H1 (cell line): Measurements from ENCODE around the gene SLC26A8. TPM values are rescaled to one million over a fixed set of nuclear protein-coding genes. Genes with fewer than 3 reads are reported as not detected.

Source experiments
- CTCF ChIA-PET: fragments of 300-600 bp; sonication (Branson Sonifier 250); formaldehyde crosslinking; loops from one replicate; lab custom pipeline; 2021; ENCODE audit not compliant: partially characterized antibody; lab: Charles Lee
- POLR2A ChIA-PET: fragments of 300-600 bp; sonication (Branson Sonifier 250); formaldehyde crosslinking; loops from one replicate; lab custom pipeline; 2021; ENCODE audit warnings: inconsistent platforms; ENCODE audit not compliant: partially characterized antibody; lab: Charles Lee
- DNase-seq, 2 experiments: peaks; one replicate each; pipeline versions ENCODE4 v3.0.0 to v3.0.0-alpha.2; 2010 to 2022; ENCODE audit warnings: low spot score in 2 of 2, low read depth in 1 of 2, mixed read lengths in 1 of 2
- FAIRE-seq: peaks from 2 replicates; lab custom pipeline; 2011; peaks lifted over from hg19 to GRCh38; lab: Jason Lieb, UNC
- H2AFZ ChIP-seq: 2 replicates; pipeline ENCODE4 v1.8.1; 2012; ENCODE audit warnings: low read length, inconsistent platforms
- H2AK5ac ChIP-seq: 2 replicates; pipeline ENCODE4 v1.6.1; 2013; ENCODE audit warnings: low read depth, low read length
- H2BK120ac ChIP-seq: replicated peaks from 2 replicates; pipeline ENCODE3; 2013; ENCODE audit warnings: low read depth, low read length, inconsistent platforms
- H2BK12ac ChIP-seq: 2 replicates; pipeline ENCODE4 v1.6.1; 2013; ENCODE audit warnings: low read depth, low read length
- H2BK15ac ChIP-seq: 2 replicates; pipeline ENCODE4 v1.6.1; 2013; ENCODE audit warnings: low read length
- H2BK20ac ChIP-seq: 2 replicates; pipeline ENCODE4 v1.6.1; 2013; ENCODE audit warnings: low read length
- H2BK5ac ChIP-seq: 2 replicates; pipeline ENCODE4 v1.6.1; 2013; ENCODE audit warnings: low read depth, low read length
- H3K14ac ChIP-seq: 2 replicates; pipeline ENCODE4 v1.6.1; 2013; ENCODE audit warnings: inconsistent platforms; ENCODE audit not compliant: insufficient read length
- H3K18ac ChIP-seq: 2 replicates; pipeline ENCODE4 v1.6.1; 2013; ENCODE audit warnings: low read length; ENCODE audit errors: extremely low read depth
- H3K23ac ChIP-seq: 2 replicates; pipeline ENCODE4 v1.6.1; 2013; ENCODE audit warnings: inconsistent platforms; ENCODE audit not compliant: insufficient read length
- H3K23me2 ChIP-seq: 2 replicates; pipeline ENCODE4 v1.6.1; 2013; ENCODE audit warnings: low read depth, low read length
- H3K27ac ChIP-seq: 2 replicates; pipeline ENCODE4 v1.6.1; 2011; ENCODE audit warnings: low read depth, low read length, inconsistent platforms
- H3K27me3 ChIP-seq, 4 experiments: replicated peaks in 1 of 4; 1 replicate in 1 of 4; 2 replicates in 3 of 4; pipeline versions ENCODE4 v1.6.1 to v1.8.1; 2011 to 2013; ENCODE audit warnings: low read length in 3 of 4, mild to moderate bottlenecking in 3 of 4, inconsistent platforms in 2 of 4, mixed read lengths in 2 of 4, moderate library complexity in 1 of 4; ENCODE audit not compliant: control insufficient read depth in 3 of 4, insufficient read depth in 3 of 4; ENCODE audit errors: extremely low read depth in 1 of 4
- H3K36me3 ChIP-seq, 4 experiments: 2 replicates each; pipeline versions ENCODE4 v1.6.1 to v1.8.1; 2011 to 2013; ENCODE audit warnings: mild to moderate bottlenecking in 4 of 4, low read length in 3 of 4, moderate library complexity in 2 of 4, control low read depth in 1 of 4, inconsistent platforms in 1 of 4; ENCODE audit not compliant: insufficient read depth in 4 of 4, control insufficient read depth in 2 of 4
- H3K4ac ChIP-seq: replicated peaks from 2 replicates; pipeline ENCODE3; 2013; ENCODE audit warnings: low read length, low read depth, mixed read lengths, inconsistent platforms; ENCODE audit not compliant: insufficient read length
- H3K4me1 ChIP-seq, 4 experiments: replicated peaks in 1 of 4; 1 replicate in 1 of 4; 2 replicates in 3 of 4; pipeline versions ENCODE4 v1.6.1 to v1.8.1; 2011 to 2013; ENCODE audit warnings: low read length in 3 of 4, inconsistent platforms in 2 of 4, mixed read lengths in 1 of 4; ENCODE audit not compliant: insufficient read depth in 4 of 4, control insufficient read depth in 3 of 4
- H3K4me2 ChIP-seq, 2 experiments: 2 replicates each; pipeline versions ENCODE4 v1.6.1 to v1.8.1; 2011 to 2013; ENCODE audit warnings: low read depth in 2 of 2, low read length in 2 of 2, control low read depth in 1 of 2, inconsistent platforms in 1 of 2, mild to moderate bottlenecking in 1 of 2; ENCODE audit not compliant: insufficient read depth in 1 of 2
- H3K4me3 ChIP-seq, 4 experiments: fragments of 200-600, 300-600 bp in 1 of 4; sonication (generic), shearing (Covaris generic), sonication (Bioruptor Twin) in 1 of 4; 2 replicates each; pipeline versions ENCODE4 v1.5.1 to v1.8.1; 2011 to 2016; ENCODE audit warnings: low read length in 4 of 4, low read depth in 3 of 4, control low read depth in 2 of 4, inconsistent platforms in 2 of 4, mild to moderate bottlenecking in 2 of 4, mixed read lengths in 1 of 4, moderate library complexity in 1 of 4; ENCODE audit not compliant: insufficient read depth in 2 of 4; ENCODE audit errors: extremely low read depth in 1 of 4
- H3K56ac ChIP-seq: replicated peaks from 2 replicates; pipeline ENCODE3; 2013; ENCODE audit warnings: low read depth, mild to moderate bottlenecking, mixed read lengths, low read length, inconsistent platforms; ENCODE audit not compliant: insufficient read length
- H3K79me1 ChIP-seq: 2 replicates; pipeline ENCODE4 v1.6.1; 2013; ENCODE audit warnings: low read depth, low read length, control low read depth
- H3K79me2 ChIP-seq, 2 experiments: 2 replicates each; pipeline versions ENCODE4 v1.6.1 to v1.8.1; 2012 to 2013; ENCODE audit warnings: low read length in 2 of 2, mild to moderate bottlenecking in 2 of 2, inconsistent platforms in 1 of 2; ENCODE audit not compliant: insufficient read depth in 2 of 2, control insufficient read depth in 1 of 2
- H3K9ac ChIP-seq, 4 experiments: replicated peaks in 1 of 4; 1 replicate in 1 of 4; 2 replicates in 3 of 4; pipeline versions ENCODE4 v1.6.1 to v1.8.1; 2011 to 2013; ENCODE audit warnings: low read depth in 3 of 4, low read length in 3 of 4, control low read depth in 2 of 4, mild to moderate bottlenecking in 2 of 4, moderate library complexity in 2 of 4, inconsistent platforms in 1 of 4; ENCODE audit errors: extremely low read depth in 1 of 4
- H3K9me3 ChIP-seq, 2 experiments: 2 replicates each; pipeline versions ENCODE4 v1.6.1 to v1.8.1; 2012 to 2013; ENCODE audit warnings: mild to moderate bottlenecking in 2 of 2, moderate library complexity in 2 of 2, control low read depth in 1 of 2, inconsistent platforms in 1 of 2, low read depth in 1 of 2, low read length in 1 of 2, mixed read lengths in 1 of 2; ENCODE audit not compliant: insufficient read depth in 2 of 2
- H4K20me1 ChIP-seq, 2 experiments: replicated peaks in 1 of 2; 2 replicates each; pipeline versions ENCODE3 to v1.8.1; 2011 to 2013; ENCODE audit warnings: inconsistent platforms in 2 of 2, low read length in 2 of 2, mild to moderate bottlenecking in 1 of 2; ENCODE audit not compliant: insufficient read depth in 2 of 2, control insufficient read depth in 1 of 2
- H4K5ac ChIP-seq: 2 replicates; pipeline ENCODE4 v1.6.1; 2013; ENCODE audit warnings: low read length, low read depth, mixed read lengths, inconsistent platforms; ENCODE audit not compliant: insufficient read length
- H4K8ac ChIP-seq: 2 replicates; pipeline ENCODE4 v1.8.0; 2013; ENCODE audit warnings: mild to moderate bottlenecking, moderate library complexity, low read length, inconsistent platforms; ENCODE audit not compliant: insufficient read depth; ENCODE audit errors: extremely low read depth
- H4K91ac ChIP-seq: replicated peaks from 2 replicates; pipeline ENCODE3; 2013; ENCODE audit warnings: low read length, mixed read lengths, inconsistent platforms; ENCODE audit not compliant: insufficient read length
- BRCA1 ChIP-seq: IDR thresholded peaks from 2 replicates; pipeline ENCODE4 v1.6.1; 2012; ENCODE audit warnings: low read depth, low read length, improper control_type of control experiment
- CHD1 ChIP-seq: IDR thresholded peaks from 2 replicates; pipeline ENCODE4 v1.6.1; 2012; ENCODE audit warnings: low read depth, low read length, improper control_type of control experiment
- GTF2F1 ChIP-seq: IDR thresholded peaks from 2 replicates; pipeline ENCODE4 v1.6.1; 2012; ENCODE audit warnings: low read depth, low read length, improper control_type of control experiment, borderline replicate concordance
- POLR2AphosphoS5 ChIP-seq: IDR thresholded peaks from 2 replicates; pipeline ENCODE4 v1.6.1; 2011; ENCODE audit warnings: low read depth, low read length
- RAD21 ChIP-seq, 2 experiments: IDR thresholded peaks in 1 of 2; conservative IDR thresholded peaks in 1 of 2; 2 replicates each; pipeline ENCODE4 v1.6.1; 2011; ENCODE audit warnings: low read depth in 2 of 2, low read length in 2 of 2, improper control_type of control experiment in 1 of 2, inconsistent platforms in 1 of 2, mild to moderate bottlenecking in 1 of 2, moderate library complexity in 1 of 2
- SP4 ChIP-seq: IDR thresholded peaks from 2 replicates; pipeline ENCODE4 v1.6.1; 2012; ENCODE audit warnings: low read length, inconsistent platforms
- WGBS, 2 experiments: shearing (Covaris generic) in 1 of 2; methylation state at CpG; one replicate each; pipeline versions ENCODE4 v1.1.6 to v1.1.7; 2013 to 2015; ENCODE audit warnings: low lambda C conversion rate in 2 of 2, mixed read lengths in 2 of 2, inconsistent platforms in 1 of 2, low coverage in 1 of 2, missing lambda C conversion rate in 1 of 2; ENCODE audit not compliant: insufficient replicate concordance in 2 of 2, insufficient coverage in 1 of 2, insufficient read length in 1 of 2; ENCODE audit errors: extremely low coverage in 1 of 2, missing lambda C conversion rate in 1 of 2; 5-methylcytosine and 5-hydroxymethylcytosine counted together
- polyA plus RNA-seq, 7 experiments: library from polyadenylated mRNA; depleted of rRNA in 3 of 7; stranded (reverse) in 5 of 7; unstranded in 2 of 7; fragments of >200 nt in 5 of 7; fragments of 200-250 nt in 2 of 7; gene quantifications; 1 replicate in 5 of 7; 2 replicates in 1 of 7; 4 replicates in 1 of 7; pipeline versions ENCODE4 v1.2.1 to v1.2.3, GENCODE V29; 2011 to 2013; ENCODE audit warnings: missing spikeins in 2 of 7, mixed read lengths in 2 of 7
- total RNA-seq: library from RNA; stranded (reverse); fragmentation: NEBNext Ultra II Directional; extraction: Animal tissue kit (Norgen Biotek cat#: 25700); gene quantifications from 2 replicates; pipeline ENCODE4 v1.2.1, GENCODE V29; 2021
- TF ChIP-seq, protein P1 (sequence below): IDR thresholded peaks from 2 replicates; pipeline ENCODE4 v1.6.1; 2012; ENCODE audit warnings: inconsistent platforms
- TF ChIP-seq, protein P2 (sequence below): IDR thresholded peaks from 2 replicates; pipeline ENCODE4 v1.6.1; 2011; ENCODE audit warnings: low read length, improper control_type of control experiment

The SLC26A8 gene
- total and polyA plus RNA-seq, 2 of the 8 experiments (the other 6 are each of a cell fraction or from before 2014, with no cell fraction given), result 0.56 to 0.57 TPM

DNA sequence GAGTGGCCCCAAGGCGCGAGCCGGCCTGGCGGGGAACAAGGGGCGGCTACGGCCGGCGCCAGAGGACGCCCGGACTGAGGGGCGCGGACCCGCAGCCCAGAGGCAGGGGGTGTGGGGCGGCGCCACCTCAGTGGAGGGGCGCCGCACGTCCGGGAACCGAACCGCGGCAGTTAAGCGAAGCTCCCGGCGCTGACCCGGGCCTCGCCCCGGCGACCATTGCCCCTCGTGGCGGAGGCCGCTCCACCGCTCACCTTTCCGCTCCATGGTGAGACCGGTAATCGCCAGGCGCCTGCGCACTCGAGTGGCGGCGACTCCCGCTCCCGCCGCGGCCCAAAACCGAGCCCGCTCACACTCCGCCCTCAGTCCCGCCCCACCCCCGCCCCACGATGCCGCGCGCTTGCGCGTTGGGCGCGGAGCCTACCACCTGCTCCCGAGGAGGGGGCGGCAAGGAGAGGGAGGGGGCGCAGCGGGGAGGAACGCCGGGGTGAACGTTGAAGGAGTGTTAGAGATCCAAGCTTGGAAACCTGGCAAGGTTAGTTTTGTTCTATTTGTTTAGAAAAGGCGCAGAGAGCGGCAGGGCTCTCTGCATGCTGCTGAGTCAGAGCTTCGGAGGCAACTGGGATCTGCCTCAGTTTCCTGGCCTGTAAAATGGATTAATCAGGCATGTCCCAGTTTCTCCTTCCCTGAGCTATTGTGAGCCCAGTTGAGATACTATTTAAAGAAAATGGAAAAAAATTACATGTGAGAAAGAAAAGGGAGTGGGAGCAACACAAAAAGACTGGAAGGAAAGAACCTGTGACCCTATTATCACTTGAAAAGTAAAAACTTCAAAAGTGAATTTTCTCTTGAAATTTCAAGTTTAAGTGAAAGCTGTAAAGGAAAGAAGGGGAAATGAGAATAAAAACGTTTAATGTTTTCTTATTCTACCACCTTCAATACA is 103.4 kb downstream of the SLC26A8 start, which contains the start of gene SRPK1:
SRPK1 (minus strand) TSS at position 306 of the 940 bp plus-strand sequence; CDS start at position 264, 42 bp downstream.
- ChIA-PET POLR2A (interaction anchor here (0.8 to 3.3 kb wide), 10 partner anchors 10 to 189 kb away, joined by 3 to 27 read pairs (median 3); partner anchors contain the start of gene MAPK14), CTCF (interaction anchor here (0.6 to 1.6 kb wide), 4 partner anchors 37 to 381 kb away, joined by 3 read pairs; partner anchors contain the start of gene ARMC12)
- Histone ChIP-seq H3K9ac (peak within 1 kb of the TSS; percentile 70 to 90 (median 78)), H3K27me3 (0 out of 7 replicates have a peak, but pooled peaks cover 0 to 4% (median 0%) of the 10 kb centered on the region in 4 experiments), H2BK20ac (no peak within 1 kb of the TSS), H2BK120ac (peak within 1 kb of the TSS; percentile 8), H3K79me2 (peaks cover 11 to 44% of the 10 kb centered on the region in 2 experiments; a peak in 3 of 4 replicates), H3K56ac (no peak within 1 kb of the TSS), H3K79me1 (peaks cover 2% of the 10 kb centered on the region; the same call in 1 of the 2 replicates), H3K4me3 (peak within 1 kb of the TSS; percentile 83 to 97 (median 86)), H2BK5ac (peak within 1 kb of the TSS; percentile 81), H2AK5ac (peak within 1 kb of the TSS; percentile 17; the same call in 1 of the 2 replicates), H3K14ac (no peak within 1 kb of the TSS), H4K8ac (peak within 1 kb of the TSS; percentile 72), H4K91ac (peak within 1 kb of the TSS; percentile 83), H3K23me2 (peaks cover 12% of the 10 kb centered on the region), H3K4me1 (peaks cover 0 to 8% (median 0%) of the 10 kb centered on the region in 4 experiments; a peak in 1 of 7 replicates), H2AFZ (no peak within 1 kb of the TSS; the same call in 1 of the 2 replicates), H4K20me1 (peaks cover 11 to 14% of the 10 kb centered on the region in 2 experiments), H2BK12ac (no peak within 1 kb of the TSS), H2BK15ac (no peak within 1 kb of the TSS; the same call in 1 of the 2 replicates), H3K23ac (no peak within 1 kb of the TSS), H3K4ac (no peak within 1 kb of the TSS), H4K5ac (peak within 1 kb of the TSS; percentile 35), H3K9me3 (no peaks in the 10 kb centered on the region), H3K36me3 (peaks cover 0 to 7% (median 1%) of the 10 kb centered on the region in 4 experiments; a peak in 2 of 8 replicates), H3K4me2 (peak within 1 kb of the TSS; percentile 87 to 89), H3K18ac (peak within 1 kb of the TSS; percentile 98), H3K27ac (peak within 1 kb of the TSS; percentile 68; the same call in 1 of the 2 replicates)
- no peak for FAIRE-seq
- DNase-seq, result peak; percentile 77 to 92
- WGBS, 2 experiments, result 0% methylated on average over 25 of the region's 69 CpGs; no CpG with 5 or more reads in 1 of the 2 experiments
- TF ChIP-seq CHD1, result no peak
- TF ChIP-seq, protein P1, sequence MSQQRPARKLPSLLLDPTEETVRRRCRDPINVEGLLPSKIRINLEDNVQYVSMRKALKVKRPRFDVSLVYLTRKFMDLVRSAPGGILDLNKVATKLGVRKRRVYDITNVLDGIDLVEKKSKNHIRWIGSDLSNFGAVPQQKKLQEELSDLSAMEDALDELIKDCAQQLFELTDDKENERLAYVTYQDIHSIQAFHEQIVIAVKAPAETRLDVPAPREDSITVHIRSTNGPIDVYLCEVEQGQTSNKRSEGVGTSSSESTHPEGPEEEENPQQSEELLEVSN, result peak; percentile 86
- no peak for TF ChIP-seq GTF2F1
- TF ChIP-seq RAD21 (IDR thresholded peaks at IDR 0.05 in 1 of 2, conservative IDR thresholded peaks at IDR 0.05 in 1 of 2; ENCODE audit: low read depth in 2 of 2, low read length in 2 of 2), result no peak
- no peak for TF ChIP-seq SP4
- TF ChIP-seq, protein P2, sequence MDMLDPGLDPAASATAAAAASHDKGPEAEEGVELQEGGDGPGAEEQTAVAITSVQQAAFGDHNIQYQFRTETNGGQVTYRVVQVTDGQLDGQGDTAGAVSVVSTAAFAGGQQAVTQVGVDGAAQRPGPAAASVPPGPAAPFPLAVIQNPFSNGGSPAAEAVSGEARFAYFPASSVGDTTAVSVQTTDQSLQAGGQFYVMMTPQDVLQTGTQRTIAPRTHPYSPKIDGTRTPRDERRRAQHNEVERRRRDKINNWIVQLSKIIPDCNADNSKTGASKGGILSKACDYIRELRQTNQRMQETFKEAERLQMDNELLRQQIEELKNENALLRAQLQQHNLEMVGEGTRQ, result no peak
- TF ChIP-seq POLR2AphosphoS5, result peak; percentile 91
- no peak for TF ChIP-seq BRCA1
